Measurements from ENCODE around the gene PARL.
"Not testable (repeated sequence)": the region's sequence is repeated elsewhere in the genome, so short reads cannot be mapped to it uniquely, and the experiment has no call there.

Gene PARL

DNA sequence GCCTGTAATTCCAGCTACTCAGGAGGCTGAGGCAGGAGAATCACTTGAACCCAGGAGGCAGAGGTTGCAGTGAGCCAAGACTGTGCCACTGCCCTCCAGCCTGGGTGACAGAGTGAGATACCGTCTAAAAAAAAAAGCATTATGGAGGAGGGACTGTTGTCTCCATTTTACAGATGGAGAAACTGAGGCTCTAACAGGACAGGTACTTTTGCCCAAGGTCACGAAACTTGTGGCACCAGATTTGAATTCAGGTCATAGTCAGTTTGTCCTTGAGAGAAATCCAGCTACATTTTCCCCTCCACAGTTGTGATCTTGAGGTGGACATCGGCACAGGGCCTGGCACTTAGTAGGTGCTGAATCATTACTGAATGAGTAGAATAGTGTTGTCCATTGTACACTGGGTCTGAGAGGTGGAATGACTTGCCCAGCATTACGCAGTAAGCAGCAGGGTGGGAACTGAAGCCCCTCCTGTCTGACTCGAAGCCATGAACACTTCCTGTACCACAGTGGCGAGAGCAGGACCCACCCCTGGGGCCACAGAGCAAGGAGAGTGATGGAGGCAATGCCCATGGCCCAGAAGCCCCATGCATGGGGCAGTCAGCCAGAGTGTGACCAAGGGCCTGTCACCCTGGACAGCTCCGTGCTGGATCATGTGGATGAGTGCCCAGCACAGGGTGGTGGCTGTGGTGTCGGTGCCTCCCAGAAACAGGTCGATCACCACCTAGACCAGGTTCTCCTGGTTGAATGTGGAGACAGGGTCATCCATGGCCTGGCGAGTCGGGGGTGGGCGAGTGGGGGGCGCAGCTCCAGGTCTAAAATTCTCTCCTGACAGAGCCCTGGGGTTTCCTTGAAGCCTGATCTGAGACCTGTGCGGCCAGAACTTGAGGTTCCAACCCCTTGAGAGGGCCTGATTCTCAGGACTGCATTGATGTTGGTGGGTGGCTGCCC, 20.4 kb upstream of the PARL start:
- no peak for DNase-seq (ENCODE audit: low read depth)

DNA sequence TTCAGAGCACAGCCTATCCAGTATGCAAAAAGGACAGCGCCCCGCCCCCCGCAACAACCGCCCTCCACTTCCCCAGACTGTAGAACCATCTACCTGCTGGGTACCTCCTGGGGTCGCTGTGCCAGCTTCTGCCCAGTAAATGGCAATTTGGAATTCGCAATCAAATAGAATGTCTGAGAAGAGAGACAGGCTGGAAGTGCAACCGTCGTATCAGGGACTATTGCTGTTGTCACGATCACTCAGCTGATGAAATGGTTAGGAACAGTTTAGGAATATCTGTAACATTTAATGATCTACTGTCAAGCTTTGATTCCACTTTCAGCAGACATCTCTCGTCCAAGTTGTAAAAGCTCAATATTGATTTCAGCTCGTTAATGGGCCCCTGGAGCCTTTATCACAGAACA, 13.3 kb upstream of the PARL start:
- DNase-seq (ENCODE audit: low read depth): no peak

DNA sequence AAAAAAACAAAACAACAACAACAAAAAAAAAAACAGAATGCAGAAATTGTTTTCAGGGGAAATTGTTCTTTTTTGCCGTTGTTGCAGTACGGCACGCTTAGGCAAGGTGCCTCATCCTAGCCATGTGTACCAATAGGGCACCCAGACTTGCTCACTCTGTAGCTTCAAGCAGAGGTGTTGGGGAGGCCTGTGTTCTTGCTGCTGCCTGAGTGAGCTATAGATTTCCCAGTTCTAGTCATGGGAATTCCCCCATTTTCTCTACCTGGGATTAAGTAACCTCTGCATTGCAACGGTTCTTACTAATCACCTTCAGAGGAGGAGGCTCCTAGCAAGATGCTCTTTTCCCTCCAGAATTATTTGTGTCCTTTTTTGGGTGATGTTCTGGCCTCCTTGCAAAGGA, 12.9 kb upstream of the PARL start:
- DNase-seq (ENCODE audit: low read depth): no peak

DNA sequence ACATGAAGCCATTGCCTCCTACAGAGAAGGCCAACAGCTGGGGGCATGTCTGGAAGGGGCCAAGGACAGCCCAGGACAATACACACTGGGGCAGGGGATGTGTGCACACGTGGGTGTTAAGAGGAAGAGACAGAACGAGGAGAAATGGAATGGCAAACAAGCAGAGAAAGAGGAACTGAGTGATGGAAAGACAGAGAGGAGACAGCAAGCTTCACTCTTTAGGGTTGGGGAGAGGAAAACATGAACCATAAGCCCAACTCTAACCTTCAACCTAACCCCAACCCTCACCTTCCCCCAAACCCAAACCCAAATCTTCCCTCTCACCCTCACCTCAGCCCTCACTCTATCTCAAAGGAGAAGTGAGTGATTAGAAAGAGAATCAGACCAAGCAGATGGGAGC, 11.9 kb upstream of the PARL start:
- no peak for DNase-seq (ENCODE audit: low read depth)

DNA sequence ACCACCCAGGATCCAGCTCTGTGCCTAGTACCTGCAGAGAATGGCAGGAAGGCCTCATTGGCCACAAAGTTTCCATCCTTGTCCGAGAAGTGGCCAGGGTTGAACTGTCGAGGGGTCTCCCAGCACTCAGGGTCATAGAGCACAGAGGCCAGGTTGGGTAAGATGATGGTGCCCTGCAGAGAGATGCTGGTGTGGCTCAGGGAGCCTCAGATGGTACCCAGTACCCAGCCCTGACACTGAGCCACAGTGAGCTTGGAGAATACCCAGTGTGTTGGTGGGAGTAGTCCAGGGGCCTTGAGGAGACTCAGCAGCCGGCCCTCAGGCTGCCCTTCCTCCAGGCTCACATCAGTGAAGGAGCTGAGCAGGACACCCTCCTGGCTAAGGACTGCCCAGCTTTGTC, 11.5 kb upstream of the PARL start:
- no peak for DNase-seq (ENCODE audit: low read depth)

DNA sequence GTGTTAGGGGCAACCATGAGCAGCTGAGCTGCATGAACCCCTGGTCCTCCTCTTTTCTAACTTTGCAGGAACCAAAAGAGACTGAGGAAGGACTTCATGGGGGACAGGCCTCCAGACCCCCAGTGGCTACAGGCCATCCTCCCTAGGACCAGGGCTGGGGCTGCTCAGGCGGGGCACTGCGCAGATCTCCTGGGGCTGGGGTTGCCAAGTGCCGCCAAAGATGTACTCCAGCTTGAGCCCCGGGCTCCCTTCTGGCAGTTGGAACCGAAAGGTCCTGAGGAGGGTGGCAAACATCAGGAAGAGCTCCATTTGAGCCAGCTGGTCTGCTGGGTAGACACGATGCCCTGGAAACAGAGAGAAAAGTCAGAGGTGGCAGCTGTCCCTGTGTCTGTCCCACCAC, 11.1 kb upstream of the PARL start:
- no peak for DNase-seq (ENCODE audit: low read depth)

DNA sequence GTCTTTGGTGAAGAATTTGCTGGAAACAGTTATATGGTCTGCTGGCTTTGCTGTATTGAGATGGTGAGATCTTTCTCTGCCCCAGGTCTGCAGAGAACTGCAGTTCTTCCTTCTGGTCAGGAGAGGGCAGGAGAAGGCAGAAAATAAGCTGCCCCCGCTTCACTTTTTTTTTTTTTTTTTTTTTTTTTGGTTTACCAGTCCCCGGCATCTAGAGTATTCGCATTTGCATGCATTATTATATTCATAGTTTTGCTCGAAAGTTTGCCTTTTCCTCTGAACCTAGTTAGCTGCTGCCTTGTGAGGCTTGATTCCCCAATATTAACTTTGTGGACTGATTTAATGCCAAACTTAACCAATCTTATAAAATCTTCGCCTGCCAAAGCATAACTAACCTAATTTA, 10.6 kb upstream of the PARL start:
- DNase-seq (ENCODE audit: low read depth): no peak

DNA sequence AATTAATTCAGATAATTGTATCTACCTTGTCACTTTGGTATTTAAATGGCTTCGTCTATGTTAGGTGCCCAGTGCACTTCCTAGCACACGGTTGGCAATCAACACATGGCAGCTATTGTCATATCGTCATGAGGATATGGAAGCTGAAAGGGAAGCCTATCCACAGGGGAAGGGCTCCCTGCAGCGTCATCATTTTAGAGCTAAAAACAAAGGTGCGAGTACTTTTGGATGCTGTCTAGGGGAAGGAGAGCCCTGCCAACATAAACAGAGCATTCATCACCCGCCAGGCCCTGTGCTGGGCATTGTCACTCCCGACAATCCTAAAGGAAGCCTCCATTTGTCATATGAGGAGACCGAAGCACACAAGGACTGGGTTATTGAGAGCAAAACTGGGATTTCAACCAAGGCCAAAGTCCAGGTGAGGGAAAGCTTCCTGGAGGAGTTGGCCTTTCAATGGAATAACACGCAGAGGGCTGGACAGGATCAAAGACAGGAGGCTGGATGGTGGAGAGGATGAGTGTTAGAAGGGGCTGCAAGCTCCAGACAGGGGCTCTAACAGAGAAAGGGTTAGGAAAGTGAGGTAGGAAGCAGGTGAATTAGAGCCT, 8.0 kb upstream of the PARL start:
- DNase-seq (ENCODE audit: low read depth): no peak

DNA sequence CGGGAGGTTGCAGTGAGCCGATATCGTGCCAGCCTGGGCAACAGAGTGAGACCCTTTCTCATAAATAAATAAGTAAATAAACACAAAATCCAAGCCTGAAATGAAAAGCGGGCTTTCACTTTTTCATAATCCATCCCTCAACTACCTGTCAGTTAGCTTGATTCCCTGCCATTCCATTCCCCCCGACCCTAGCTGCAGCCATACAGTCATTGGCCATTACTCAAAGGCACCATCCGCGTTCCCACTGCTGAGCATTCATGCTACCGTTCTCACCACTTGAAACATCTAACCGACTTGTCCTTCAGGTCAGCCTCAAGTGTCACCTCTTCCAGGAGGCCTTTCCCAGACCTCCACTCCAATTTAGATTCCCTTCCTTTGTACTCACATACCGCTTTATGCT, 1.1 kb upstream of the PARL start:
- no peak for DNase-seq (ENCODE audit: low read depth)

DNA sequence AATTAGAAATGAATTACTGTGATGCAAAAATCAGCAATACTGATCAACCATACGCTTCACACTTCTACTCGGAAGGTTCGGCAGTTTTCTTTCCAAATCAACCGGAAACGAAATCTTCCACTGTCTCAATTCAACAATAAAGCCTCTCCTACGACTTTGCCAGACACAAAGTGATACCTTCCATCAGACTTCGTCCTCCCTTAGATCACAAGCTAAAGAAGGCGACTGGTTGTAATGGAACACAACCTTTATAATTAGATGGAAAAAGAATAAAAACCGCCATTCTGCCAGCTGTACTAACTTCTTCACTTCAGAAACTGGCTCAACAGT, 618 bp downstream of the PARL start:
- DNase-seq (ENCODE audit: low read depth): no peak

DNA sequence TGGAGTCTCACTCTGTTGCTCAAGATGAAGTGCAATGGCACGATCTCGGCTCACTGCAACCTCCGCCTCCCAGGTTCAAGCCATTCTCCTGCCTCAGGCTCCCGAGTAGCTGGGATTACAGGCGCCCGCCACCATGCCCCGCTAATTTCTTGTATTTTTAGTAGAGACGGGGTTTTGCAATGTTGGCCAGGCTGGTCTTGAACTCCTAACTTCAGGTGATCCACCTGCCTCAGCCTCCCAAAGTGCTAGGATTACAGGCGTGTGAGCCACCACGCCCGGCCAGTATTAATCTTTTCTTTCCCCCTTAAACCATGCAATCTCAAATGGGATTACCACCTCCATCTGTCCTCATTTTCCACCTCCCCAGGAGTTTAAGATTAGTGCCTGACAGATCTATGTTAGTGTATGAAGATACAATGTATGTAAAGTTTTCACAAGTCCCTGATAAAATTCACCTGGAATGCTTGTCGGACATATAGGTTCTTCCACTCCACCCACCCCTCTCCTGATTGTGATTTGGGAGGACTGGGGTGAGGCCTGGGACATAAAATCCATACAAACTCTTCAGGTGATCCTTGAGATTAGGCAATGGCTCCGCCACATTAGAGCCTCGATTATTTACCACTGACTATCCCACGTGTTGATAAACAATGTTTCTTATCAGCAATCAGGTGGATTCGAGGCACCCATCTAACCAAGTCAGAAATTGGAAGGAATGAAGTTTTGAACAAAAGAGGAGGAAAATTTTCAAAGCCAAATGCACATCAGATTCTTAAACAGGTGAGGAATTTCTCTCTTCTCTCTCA, 1.2 kb downstream of the PARL start:
- DNase-seq (ENCODE audit: low read depth): no peak

DNA sequence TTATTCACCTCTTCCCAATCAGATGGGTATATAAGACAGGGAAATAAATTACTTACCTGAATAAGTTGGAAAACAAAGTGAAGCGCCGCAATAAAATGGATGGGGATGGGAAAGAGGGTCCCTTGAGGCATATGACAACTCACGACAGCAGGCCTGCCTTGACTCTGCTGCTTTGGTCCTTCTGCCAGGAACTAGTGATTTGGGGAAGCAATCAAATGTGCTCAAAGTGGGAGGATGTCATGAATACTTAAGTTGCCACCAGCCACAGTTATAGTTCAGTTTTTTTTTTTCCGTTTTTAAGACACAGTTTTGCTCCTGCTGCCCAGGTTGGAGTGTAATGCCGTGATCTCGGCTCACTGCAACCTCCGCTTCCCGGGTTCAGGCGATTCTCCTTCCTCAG, 4.6 kb downstream of the PARL start:
- DNase-seq (ENCODE audit: low read depth): no peak

DNA sequence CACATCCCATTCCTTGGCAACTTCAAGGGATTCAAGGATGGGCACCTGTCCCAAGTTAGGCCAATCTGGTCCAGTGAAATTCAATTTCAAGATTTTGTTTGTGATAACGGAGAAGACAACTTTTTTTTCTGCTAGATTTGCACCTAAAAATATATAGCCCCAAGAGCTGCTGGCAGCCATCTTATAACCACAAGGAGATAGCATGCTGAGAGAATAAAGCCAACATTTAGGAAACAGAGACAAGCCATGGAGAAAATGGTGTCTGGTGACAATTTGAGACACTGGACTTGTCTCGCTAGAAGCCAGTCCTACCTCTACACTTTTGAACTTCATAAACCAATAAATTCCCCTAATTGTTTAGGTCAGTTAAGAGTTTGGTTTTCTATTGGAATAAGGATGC, 5.4 kb downstream of the PARL start:
- DNase-seq (ENCODE audit: low read depth): no peak

DNA sequence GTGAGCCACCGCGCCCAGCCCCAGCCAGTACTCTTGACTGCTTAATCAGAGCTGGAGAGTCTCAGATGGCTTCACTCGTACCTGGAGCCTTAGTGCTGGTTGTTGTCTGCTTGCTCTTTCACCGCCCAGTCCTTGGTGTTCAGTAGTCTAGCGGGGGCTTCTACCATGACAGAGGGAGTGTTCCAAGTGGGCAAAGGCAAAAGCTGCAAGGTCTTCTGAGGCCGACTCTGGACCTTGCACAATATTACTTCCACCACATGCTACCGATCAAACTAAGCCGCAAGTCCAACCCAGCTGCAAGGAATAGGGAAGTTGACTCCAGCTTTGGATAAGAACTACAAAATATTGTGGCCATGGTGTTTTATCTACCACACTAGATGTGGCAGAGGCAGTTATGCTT, 6.6 kb downstream of the PARL start:
- peak; percentile 54 for DNase-seq (ENCODE audit: low read depth)

DNA sequence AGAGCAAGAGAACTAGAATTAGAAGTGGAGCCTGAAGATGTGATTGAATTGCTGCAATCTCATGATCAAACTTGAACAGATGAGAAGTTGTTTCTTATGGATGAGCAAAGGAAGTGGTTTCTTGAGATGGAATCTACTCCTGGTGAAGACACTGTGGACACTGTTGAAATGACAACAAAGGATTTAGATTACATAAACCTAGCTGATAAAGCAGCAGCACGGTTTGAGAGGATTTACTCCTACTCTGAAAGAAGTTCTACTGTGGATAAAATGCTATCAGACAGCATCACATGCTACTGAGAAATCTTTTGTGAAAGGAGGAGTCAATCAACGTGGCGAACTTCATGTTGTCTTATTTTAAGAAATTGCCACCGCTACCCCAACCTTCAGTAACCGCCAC, 7.5 kb downstream of the PARL start:
- not testable (repeated sequence) for DNase-seq (ENCODE audit: low read depth)

DNA sequence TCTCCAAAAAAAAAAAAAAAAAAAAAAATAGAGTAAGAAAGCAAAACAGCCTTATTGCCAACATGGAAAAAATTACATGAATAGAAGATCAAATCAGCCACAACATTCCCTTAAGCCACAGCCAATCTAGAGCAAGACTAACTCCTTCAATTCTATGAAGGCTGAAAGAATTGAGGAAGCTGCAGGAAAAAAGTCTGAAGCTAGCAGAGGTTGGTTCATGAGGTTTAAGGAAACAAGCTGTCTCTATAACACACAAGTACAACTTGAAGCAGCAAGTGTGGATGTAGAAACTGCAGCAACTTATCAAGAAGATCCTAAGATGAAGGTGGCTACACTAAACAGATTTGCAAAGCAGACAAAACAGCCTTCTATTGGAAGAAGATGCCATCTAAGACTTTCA, 9.3 kb downstream of the PARL start:
- DNase-seq (ENCODE audit: low read depth): no peak

DNA sequence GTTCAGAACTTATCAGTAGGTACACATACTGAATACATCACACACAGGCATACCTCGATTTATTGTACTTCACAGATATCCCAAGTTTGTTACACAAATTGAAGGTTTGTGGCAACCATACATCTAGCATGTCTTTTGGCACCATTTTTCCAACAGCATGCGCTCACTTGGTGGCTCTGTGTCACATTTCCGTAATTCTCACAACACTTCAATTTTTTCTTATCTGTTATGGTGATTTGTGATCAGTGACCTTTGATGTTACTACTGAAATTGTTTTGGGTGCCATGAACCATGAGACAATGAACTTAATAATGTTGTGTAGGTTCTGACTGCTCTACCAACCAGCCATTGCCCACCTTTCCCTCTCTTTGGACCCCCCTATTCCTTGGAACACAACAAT, 10.8 kb downstream of the PARL start:
- DNase-seq (ENCODE audit: low read depth): no peak

DNA sequence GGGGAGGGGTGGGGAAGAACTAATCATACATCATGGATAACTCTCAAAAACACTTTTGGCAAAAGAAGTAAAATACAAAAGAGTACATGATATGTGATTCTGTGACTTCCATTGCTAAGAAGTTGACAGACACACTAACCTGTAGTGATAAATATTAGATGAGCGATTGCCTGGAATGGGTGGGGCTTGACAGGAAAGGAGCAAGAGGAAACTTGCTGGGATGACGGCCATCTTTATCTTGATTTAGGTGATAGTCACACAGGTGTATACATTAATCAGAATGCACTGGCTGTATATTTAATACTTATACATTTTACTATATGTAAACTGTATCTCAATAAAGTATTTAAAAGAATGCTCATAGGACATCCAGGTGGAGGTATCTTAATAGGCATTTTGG, 13.1 kb downstream of the PARL start:
- no peak for DNase-seq (ENCODE audit: low read depth)

DNA sequence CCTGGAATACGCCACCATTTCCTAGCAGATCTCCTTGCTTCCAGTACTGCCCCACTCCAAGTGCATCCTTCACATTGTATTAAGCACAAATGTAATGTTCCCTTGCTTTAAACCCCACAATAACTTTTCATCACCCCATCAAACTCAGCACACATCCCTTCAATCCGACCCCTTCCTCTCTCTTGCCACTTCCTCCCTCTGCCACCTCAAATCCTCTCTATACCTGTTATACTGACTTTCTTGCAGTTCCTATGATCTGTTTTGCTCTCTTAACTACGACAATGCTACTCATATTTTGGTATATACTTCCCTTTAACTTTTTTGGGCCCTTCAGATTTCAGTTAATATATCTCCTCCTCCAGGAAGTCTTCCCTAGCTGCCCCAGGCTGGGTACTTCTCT, 14.1 kb downstream of the PARL start:
- no peak for DNase-seq (ENCODE audit: low read depth)

DNA sequence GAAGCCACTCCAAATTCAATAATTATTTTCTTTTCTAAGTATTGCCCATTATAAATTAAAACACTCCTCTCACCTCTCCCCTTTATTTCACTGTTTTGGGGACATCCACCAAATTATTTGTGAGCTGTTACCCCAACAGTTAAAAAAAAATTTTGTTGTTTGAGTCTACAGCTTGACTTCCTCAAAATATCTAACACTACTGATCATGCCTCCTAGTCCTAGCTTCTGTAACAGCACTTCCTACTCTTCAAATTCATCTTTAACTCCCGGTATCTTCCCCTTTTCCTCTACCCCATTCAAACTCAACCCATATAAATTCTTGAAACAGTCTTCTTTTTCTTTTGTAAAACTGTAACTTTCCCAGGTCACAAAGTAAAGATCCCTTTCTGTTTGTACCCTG, 15.9 kb downstream of the PARL start:
- DNase-seq (ENCODE audit: low read depth): no peak

DNA sequence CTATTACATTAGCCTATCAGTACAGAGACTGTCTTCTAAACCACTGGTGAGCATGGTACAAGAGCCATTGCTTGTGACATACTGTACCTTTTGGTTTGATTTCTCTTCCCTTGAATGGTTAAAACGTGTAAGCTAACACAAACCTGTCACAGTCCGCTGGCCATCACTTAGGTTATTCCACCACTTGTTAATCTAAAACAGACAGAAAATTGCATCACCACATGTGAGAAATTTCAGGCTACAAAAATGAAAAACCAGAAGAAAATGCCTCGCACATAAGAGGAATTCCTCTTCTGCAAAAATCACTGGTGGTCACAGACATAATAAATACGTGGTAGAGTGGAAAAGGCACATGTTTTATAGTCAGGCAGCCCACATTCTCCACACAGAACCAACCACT, 22.1 kb downstream of the PARL start:
- no peak for DNase-seq (ENCODE audit: low read depth)

DNA sequence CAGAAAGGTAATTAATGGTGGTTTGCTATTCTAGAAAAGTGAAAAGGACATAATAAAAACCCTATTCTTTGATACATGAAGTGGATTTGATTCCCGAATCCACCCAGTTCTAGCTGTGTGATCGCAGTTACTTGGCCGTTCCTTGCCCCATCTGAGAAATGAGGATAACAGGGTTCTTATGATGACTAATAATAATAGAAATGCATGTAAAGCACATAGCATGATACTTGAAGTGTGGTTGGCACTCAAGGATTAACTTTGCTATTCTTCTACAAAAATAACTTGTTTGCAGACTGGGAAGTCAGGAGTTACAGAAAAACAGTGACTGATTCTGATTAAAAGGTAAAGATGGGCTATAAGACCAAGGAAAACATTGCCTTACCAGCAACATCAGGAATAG, 26.8 kb downstream of the PARL start:
- DNase-seq (ENCODE audit: low read depth): no peak

All from CMK (cell line).